Fibroblast of pulmonary artery (primary cell): ENCODE results near the gene UNC13C.

Experiments used
- DNase-seq: peaks from one replicate; pipeline ENCODE4 v3.0.0-alpha.2; 2010; ENCODE audit warnings: low read depth
- H3K4me3 ChIP-seq: replicated peaks from 2 replicates; pipeline ENCODE4 v1.5.1; 2011; ENCODE audit warnings: low read depth, mild to moderate bottlenecking, control low read depth, low read length, moderate library complexity
- CTCF ChIP-seq: IDR thresholded peaks from 2 replicates; pipeline ENCODE4 v1.5.1; 2011; ENCODE audit warnings: mild to moderate bottlenecking, control low read depth, low read length, inconsistent platforms; ENCODE audit errors: missing control alignments

Gene UNC13C

GRCh38 chr15:54305138-54305537 is 326.9 kb downstream of the UNC13C start:
- no peak overlapping the region for H3K4me3 ChIP-seq
- DNase-seq, result no peak
- TF ChIP-seq CTCF, result no peak

- H3K4me3 ChIP-seq, result no peak overlapping the region
Observed at GRCh38 chr15:54307252-54307902, 329.1 kb downstream of the UNC13C start.

GRCh38 chr15:54307926-54308325 is 329.7 kb downstream of the UNC13C start:
- no peak overlapping the region for H3K4me3 ChIP-seq
- no peak for TF ChIP-seq CTCF
- no peak for DNase-seq

More at GRCh38 chr15:54307252-54307902, 329.1 kb downstream of the UNC13C start:
- no peak for TF ChIP-seq CTCF
- no peak for DNase-seq

GRCh38 chr15:54312528-54312927 is 334.3 kb downstream of the UNC13C start:
- H3K4me3 ChIP-seq, result no peak overlapping the region
- TF ChIP-seq CTCF, result no peak
- no peak for DNase-seq

GRCh38 chr15:54321426-54321825 is 343.2 kb downstream of the UNC13C start:
- H3K4me3 ChIP-seq, result no peak overlapping the region
- no peak for TF ChIP-seq CTCF
- DNase-seq, result no peak

GRCh38 chr15:54322341-54322740 is 344.1 kb downstream of the UNC13C start:
- DNase-seq, result no peak
- no peak for TF ChIP-seq CTCF
- no peak overlapping the region for H3K4me3 ChIP-seq

GRCh38 chr15:54345301-54345700 is 367.1 kb downstream of the UNC13C start:
- no peak for DNase-seq
- TF ChIP-seq CTCF, result no peak
- H3K4me3 ChIP-seq, result no peak overlapping the region
